Stimulated activated CD8-positive, alpha-beta memory T cell treated with anti-CD3 and anti-CD28 coated beads, Interleukin-15, amount 100 ng/mL, for 1 hour (primary cell): ENCODE data around the gene METTL25.

ENCODE experiments used
- DNase-seq: peaks from one replicate; pipeline ENCODE4 v3.0.0-alpha.2; 2020; ENCODE audit warnings: low read depth

Gene METTL25

DNA sequence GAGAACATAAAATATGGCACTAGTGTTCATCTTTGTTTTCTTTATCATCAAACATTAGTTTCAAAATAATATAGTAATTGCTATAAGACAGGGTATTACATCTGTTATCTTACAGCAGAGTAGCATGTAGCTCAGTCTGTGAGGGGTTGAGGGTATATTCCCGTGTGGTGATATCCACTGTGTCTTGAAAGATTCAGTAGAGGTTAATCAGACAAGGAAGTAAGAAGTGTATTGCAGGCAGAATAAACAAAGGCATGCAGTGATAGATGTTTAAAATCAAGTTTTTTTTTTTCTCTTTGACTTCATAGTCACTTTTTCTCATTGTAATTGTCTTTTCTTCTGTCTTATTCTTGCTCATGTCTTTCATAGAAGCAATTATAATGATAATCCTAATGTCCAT, 48.3 kb downstream of the METTL25 start:
- no peak for DNase-seq

DNA sequence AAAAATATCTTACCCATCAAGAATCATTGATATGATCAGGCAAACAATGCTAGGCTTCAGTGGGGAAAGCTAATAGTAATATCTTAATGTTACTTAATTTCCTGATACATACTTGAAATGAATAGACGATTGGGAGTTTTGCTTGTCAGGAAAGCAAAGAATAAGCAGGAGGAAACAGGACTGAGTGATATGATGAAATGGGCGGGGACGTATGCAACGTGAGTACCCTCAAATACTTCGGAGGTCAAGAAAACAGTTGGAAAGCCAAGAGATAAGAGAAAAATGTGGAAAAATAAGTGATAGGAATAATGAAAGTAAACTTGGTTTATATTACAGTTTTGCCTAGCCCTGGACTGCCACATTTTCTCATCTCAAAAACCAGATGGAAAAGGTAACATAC, 49.2 kb downstream of the METTL25 start:
- DNase-seq = no peak

DNA sequence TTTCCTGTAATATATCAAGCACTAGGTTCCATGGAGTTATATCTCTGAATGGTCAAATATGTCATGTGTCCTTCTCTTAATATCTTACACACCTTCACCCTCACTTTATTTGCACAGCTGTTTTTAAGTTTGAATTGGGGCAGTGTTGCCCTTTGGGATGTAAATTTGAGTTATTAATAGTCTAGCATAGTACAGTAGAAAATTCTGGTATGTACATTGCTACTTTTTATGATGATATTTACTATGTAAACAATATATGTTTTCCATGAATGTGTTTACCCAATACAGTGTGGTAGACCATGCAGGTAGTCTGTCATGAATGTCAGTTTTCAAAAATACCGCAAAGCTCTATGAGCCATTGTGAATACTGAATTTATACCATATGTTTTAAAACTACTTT, 50.5 kb downstream of the METTL25 start:
- no peak for DNase-seq

DNA sequence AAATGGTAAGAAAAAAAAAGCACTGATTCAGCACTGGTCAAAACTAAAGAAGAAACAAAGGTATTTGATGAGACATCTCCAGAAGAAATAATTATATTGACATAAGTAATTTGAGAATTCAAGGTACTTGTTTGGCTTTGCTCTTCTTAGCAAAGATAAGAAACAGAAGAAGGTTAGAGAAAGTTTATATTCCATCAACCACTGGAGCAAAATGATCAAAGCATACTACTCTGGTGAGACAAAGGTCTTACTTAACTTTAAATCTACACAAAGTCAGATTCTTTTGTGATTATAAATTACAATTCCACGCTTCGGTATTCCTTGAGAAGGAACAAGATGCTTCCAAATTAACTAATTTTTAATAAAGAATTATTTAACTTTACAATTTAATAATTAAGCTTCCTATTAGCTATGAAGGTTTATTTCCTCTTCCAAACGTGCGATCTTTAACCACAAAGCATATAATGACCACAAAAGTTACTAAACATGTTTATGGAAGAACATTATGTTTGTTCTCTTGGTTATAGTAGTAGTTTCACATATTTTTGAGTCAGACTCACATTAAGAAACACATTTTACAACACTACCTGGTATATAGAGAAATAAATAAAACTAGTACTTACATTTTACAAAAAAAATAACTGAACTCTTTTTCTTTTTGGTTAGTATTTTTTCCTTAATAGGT, 53.4 kb downstream of the METTL25 start:
- DNase-seq = no peak

DNA sequence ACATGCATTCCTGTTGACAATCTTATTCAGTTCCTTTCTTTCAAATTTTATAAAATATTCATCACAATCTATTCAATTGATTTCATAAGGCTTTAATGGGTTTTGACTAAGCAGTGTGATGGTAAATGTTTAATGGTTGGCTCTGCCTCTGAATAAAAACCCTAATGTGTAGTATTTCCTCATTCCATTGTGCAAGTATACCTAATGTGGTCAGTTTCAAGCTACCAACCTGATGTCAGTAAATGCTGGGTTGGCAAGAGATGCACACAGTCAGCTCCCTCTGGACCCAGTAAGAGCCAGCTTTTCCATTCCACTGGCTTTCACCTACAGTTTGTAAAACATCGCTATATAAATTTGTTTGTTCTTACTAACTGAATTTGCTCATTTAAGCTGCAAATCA, 53.9 kb downstream of the METTL25 start:
- DNase-seq = no peak

DNA sequence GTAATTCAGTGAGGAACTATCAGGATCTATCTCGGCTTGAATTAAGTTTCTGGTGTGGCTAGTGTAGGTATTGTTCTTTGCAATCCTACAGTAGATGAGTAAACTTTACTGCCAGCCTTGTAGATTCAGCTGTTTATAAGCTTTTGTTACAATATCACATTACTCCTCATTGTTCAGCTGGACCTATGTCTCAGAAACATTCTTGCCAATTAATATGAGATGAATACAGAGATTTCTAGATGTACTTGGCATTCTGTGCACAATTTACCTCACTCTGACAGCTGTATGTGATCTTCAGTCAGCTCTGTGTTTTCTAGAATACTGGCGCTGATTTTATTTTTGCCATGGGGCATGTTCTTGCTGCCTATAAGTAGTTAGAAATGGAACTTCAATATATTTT, 55.7 kb downstream of the METTL25 start:
- DNase-seq = no peak

DNA sequence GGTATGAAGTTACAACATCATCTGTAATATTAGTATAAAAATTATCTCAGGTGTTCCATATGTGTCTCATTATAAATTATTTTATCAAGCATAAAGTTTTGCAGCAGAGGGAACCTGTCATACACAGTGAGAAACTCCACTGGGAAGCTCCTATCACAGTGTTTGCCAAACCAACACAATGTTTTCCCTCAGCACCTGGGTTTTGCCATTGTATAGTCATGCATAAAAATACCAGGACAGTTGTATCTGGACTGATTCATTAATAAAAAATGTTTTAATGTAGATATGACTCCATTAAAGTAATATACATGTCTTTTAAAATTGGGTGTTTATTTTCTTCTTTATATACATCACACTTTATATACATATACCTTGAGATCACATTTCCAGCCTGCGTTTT, 56.6 kb downstream of the METTL25 start:
- DNase-seq = no peak

DNA sequence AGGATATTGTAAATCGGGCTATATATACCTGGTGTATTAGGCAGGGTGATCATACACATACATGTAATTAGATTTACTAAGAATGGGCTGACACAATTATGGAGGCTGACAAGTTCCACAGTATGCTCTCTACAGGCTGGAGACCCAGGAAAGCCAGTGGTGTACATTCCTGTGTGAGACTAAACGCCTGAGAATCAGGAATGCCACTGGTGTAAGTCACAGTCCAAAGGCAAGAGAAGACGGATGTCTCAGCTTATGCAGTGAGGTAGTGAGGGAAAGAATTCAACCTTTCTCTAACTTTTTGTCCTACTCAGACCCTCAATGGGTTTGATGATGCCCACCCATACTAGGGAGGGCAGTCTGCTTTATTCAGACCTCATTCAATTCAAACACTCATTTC, 57.1 kb downstream of the METTL25 start:
- DNase-seq = no peak

DNA sequence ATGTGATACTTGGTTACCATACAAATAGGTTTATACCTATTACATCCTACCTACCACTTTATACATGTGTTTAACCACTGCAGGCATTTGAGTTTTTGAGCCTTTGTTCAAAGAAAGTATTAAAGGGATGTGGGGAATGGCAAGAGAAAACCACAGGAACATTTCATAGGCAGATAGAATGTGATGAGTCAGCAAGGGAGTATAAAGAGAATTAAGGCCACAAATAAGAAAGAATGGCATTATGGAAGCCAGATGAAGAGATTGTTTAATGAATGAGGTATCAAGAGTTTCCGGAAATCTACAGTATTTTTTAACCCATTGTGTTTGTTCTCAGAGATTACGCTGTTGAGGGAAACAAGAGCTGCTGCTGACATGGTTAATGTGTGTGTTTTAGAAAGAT, 66.9 kb downstream of the METTL25 start:
- DNase-seq = no peak

DNA sequence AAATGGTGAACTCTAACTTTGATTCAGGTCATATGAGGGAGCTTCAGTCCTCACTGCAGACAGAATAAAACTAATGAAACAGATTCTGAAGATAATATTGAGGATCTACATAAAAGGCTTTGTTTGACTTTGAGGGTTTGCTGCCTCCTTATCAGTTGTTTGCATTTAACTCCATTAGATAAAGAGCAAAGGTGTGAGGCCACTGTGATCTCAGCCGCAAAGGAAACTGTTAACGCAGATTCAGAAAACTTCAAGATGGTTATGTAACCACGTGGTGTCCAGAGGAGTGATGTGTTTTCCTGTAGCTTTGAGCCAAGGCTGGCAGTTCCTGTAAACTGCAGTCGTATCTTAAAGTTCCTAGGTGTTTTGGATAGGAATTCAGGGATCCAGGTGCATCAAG, 67.8 kb downstream of the METTL25 start:
- no peak for DNase-seq

DNA sequence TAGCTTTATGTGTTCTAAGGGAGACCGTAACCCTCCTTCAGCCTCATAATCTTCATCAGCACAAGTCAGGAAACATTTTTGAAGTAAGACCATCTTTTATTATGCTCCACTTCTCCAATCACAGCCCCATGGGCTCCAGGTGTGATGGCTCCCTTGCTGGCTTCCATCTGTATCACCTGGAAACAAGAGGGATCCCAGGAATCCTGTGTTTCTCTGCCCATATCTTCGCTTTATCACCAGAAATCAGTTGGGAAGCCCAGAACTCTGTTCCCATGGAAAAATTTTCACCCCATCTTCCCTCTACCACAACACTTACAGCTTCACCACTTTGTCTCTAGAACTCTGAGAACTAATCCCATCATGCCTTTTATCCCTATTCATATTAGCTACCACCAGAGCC, 68.3 kb downstream of the METTL25 start:
- no peak for DNase-seq

DNA sequence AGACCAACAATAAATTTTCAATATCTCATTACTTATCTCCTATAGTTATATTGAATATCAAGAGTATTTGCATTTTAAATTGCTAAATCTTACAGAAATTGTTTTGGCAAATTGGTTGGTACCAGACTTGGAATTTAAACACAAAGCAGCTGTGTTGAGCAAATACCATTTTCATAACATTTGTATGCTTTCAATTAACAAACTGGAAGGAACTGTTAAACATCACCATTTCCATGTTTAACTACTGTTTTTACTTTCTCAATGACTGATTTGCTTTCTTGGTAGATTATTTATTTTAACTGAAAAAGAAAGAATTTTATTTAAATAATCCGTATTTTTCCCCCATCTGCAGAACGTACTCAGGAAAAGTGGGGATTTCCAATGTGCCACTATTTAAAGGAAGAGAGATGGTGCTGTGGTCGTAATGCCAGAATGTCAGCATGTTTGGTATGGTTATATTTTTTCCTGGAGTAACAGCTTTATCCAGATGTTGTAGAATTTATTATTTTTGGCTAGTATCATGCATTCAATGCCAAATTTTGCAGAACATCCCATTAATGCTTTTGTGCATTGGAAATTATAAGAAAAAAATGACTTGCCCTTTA, 72.3 kb downstream of the METTL25 start:
- DNase-seq = no peak

DNA sequence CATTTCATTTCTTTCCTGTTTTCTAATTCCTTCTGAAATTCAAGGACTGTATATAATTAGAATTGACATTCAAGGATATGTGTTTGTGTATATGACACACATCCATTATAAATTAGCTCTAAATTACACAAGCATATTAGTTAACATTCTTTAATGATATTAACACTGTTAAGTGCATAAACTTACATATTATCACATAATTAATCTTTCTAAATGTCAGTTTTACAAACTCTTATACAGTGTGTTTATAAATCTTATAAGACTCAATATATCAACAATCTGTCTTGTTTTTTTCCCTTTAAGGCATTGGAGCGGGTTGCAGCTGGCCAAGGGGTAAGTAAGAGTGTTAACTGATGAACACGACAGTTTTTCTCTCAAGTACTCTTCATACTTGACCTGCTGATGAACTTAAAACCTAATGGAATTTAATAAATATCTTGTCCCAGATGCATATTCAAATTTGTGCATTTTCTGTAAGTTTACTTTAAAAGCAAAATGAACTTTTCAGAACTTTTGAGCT, 76.1 kb downstream of the METTL25 start:
- DNase-seq = no peak

DNA sequence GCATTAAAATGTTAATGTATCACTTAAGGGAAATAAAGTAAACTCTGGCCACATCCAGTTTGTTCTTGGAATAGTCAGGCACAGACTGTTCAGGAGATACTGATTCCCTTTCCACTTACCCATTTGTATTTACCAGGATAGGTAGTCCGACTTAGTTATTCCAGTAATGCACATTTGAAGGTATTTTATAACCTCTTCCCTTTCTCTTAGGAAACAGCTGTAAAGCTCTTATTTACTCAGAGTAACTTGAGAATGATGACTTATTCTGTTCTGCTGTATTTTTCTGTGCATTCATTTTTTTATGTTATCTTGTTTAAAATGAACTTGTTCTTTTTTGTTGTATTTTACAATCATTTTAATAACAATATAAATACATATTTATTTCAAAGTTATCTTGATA, 78.0 kb downstream of the METTL25 start:
- no peak for DNase-seq

DNA sequence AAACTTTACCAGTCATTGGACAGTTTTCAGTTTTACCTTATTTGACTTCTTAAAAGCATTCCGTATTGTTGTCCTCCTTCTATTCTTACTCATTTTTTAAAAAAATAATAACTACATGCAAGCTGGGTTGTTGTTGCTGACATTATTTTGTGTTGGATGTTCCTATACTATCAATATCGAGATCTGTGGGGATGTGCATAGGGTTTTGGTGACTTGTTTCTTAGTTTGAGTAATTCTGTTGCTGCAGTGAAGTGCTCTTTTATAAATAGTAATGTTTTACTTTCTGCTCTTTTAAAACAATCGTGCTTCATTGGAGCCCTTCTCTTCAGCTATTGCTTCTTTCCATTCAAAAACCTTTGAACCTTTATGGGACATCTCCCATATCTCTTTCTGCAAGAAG, 79.4 kb downstream of the METTL25 start:
- no peak for DNase-seq

DNA sequence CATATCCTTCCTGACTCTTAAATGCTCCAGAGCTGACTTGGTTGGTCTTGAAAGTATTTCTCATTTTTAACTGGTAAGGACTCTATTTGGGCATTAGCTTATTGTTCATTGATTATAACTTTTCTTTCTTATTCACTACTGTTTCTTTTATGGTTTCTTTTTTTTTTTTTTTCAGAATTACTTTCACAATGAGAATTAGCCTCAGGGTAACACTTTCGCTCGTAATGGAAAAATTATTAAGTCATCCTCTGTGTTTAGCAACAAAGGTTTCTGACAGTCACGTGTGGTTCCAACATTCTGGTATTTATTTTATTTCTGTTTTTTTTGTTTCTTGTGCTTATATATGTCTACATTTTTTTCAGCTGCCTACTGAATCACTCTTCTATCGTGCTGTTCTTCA, 80.0 kb downstream of the METTL25 start:
- DNase-seq = no peak

DNA sequence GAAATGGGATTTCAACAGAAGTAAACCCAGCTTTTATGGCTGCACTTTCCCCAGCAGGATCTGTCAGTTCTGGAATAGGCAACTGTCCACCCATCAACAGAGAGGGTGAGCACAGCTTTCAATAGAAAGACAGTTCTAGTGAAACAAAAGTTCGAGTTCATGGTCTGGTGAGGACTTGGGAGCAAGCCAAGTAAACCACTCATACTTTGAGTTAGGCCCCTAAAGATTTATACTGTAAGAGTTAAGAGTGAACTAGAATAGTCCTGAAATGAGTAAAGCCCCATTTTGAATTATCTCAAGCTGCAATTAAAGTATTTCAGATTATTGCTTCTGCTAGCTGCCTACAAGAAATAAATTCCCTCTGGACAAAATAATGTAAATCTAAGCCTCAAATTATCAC, 82.6 kb downstream of the METTL25 start:
- DNase-seq = no peak

DNA sequence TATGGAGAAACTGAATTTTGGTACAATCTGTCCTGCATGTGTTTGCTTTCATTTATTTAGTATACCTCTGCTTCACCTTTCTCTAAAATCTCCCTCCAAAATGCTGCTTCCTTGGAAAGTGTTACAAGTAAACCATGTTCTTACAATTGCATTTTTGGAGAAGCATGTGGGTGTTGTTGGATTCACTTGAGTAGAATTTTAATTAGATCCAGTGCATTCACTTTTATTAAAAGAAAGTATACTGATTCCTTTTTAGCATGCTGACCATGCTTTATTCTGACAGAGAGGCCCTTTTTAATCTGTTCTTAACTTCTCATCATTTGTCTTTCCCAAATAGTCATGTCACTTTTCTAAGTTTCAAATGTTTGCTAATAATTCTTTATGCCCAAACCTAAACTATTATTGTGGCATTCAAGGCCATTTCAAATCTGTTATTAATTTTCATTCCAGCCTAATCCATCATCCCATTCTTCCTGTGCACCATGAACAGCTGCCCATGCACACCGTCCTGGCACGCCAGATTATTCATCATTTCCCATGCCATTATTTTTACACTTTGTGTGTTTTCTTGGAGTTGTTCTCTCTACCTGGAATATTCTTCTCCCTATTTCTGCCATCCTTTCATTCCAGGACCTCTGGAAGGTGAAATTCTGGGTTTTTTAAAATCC, 90.7 kb downstream of the METTL25 start:
- DNase-seq = no peak

DNA sequence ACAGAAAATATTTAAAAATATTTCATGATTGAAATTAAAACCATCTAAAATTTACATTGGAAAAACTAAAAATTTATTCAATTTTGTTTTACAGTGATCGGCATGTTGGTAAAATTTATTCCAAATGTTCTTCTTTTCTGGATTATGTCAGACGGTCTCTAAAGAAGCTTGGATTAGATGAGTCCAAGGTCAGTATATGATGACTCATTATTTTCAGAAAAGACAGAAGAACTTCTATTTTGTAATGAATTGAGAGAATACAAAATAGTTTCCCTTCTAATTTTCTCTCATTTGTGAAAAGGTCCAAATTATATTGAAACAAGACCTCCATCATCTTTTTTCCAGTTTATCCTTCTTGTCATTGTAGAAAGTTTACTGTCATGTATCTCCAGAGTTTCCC, 98.3 kb downstream of the METTL25 start:
- DNase-seq = no peak

DNA sequence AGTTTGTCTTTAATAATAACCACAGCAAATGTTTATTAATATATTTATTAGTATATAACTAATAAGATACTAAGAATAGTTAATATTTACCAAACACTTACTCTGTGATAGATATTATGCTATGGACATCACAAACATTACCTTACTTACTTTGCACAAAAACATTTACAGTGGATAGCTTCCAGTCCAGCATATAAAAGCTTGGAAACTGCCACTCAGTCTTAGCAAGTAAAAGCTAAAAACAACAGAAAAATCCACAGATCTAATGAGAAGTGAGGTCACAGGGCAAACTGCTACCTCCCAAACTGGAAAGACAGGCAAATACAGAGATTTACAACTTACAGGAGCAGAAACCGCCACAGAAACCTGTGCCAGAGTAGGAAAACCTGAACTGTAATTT, 99.8 kb downstream of the METTL25 start:
- DNase-seq = no peak

DNA sequence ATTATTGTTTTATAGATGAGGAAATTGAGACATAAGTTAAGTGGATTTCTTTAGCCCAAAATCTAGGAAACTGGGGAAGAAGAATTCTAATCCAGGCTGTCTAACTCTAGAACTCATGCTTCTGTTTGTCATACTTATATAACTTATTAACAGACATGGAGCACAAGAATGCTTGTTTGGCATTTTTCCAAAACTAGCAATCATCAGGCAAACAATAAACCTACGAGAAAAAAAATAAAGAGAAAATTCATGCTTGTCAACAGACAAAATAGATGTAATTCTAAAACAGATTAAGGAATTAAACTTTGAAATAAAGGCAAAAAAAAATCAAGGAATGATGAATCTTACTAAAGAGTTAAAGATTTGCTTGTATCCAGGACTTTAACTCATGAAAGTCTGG, 103.1 kb downstream of the METTL25 start:
- DNase-seq = no peak

DNA sequence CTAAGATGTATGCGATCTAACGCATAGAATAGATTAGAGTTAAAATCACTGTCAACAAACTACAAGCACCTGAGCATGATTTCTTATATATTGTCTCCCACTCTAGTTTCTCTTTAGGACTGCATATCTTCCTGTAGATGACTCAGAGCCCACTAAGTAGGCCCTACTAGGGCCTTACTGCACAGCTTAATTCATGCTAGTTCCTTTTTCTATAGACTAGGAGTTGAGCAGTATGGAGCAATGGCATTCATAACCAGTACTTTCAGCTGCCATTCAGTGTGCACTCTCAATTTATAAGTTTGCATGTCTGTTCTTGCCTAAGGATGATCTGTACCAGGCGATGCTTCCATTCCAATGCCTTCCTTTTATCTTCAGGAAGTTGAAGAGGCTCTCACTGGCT, 103.5 kb downstream of the METTL25 start:
- DNase-seq = no peak

DNA sequence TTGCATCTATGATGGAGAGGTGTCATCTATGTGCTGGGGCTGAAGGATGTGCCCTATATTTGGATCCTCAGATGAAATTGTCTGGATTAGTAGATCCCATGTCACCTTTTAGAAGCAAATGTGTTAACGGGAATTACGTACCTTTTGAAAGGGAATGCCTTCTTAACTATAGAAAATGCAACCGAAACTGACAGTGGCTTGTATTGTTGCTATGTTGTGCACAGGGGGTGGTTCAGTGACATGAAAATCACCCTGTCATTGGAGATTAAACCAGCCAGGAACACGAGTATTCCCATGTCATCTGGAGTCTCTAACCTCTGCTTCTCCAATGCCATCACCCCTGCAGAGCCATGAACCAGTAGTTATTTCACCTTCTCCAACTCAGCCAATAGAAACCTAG, 110.2 kb downstream of the METTL25 start:
- no peak for DNase-seq
